SK-N-SH treated with all-trans-retinoic acid at 6 μM for 48 hours (cell line): Measurements from ENCODE around the gene GLDC.
"Not testable (repeated sequence)": the region's sequence is repeated elsewhere in the genome, so short reads cannot be mapped to it uniquely, and the experiment has no call there.

ENCODE experiments used
- ATAC-seq: fragments of 200-7000 bp; cut with Tn5 transposase; 3 replicates; pipeline ENCODE4 v1.9.1; 2020; ENCODE audit warnings: mild to moderate bottlenecking, moderate library complexity
- ARNTL ChIP-seq: fragments of 450-650 bp; formaldehyde crosslinking; IDR thresholded peaks from 2 replicates; pipeline ENCODE4 v1.5.0; 2020; ENCODE audit warnings: low read depth, mild to moderate bottlenecking, moderate library complexity, borderline replicate concordance
- CREB5 ChIP-seq: fragments of 250-450 bp; sonication (Bioruptor Pico); IDR thresholded peaks from 2 replicates; pipeline ENCODE4 v1.5.1; 2020; ENCODE audit warnings: low read depth, mild to moderate bottlenecking, moderate library complexity
- CSDC2 ChIP-seq: fragments of 250-450 bp; sonication (Bioruptor Pico); IDR thresholded peaks from 2 replicates; pipeline ENCODE4 v1.5.0; 2020; ENCODE audit warnings: mild to moderate bottlenecking, moderate library complexity
- GLIS3 ChIP-seq: fragments of 250-450 bp; sonication (Bioruptor Pico); IDR thresholded peaks from 2 replicates; pipeline ENCODE4 v1.5.0; 2020; ENCODE audit warnings: mild to moderate bottlenecking, moderate library complexity
- ISL1 ChIP-seq: fragments of 250-450 bp; sonication (Bioruptor Pico); IDR thresholded peaks from 2 replicates; pipeline ENCODE4 v2.1.2; 2022; ENCODE audit warnings: mild to moderate bottlenecking, moderate library complexity
- OSR1 ChIP-seq: fragments of 250-450 bp; sonication (Bioruptor Pico); IDR thresholded peaks from 2 replicates; pipeline ENCODE4 v1.8.0; 2022; ENCODE audit warnings: moderate library complexity, mild to moderate bottlenecking, inconsistent platforms
- PPARA ChIP-seq: fragments of 250-450 bp; sonication (Bioruptor Pico); IDR thresholded peaks from 2 replicates; pipeline ENCODE4 v1.5.0; 2020; ENCODE audit warnings: mild to moderate bottlenecking, borderline replicate concordance
- RARB ChIP-seq: fragments of 250-450 bp; sonication (Bioruptor Pico); IDR thresholded peaks from 2 replicates; pipeline ENCODE4 v1.8.0; 2021; ENCODE audit warnings: mild to moderate bottlenecking, moderate library complexity
- SNAI2 ChIP-seq: fragments of 250-450 bp; sonication (Bioruptor Pico); IDR thresholded peaks from 2 replicates; pipeline ENCODE4 v1.5.0; 2020; ENCODE audit warnings: mild to moderate bottlenecking, moderate library complexity
- TCF4 ChIP-seq: fragments of 250-450 bp; sonication (Bioruptor Pico); IDR thresholded peaks from 2 replicates; pipeline ENCODE4 v1.8.0; 2021; ENCODE audit warnings: mild to moderate bottlenecking, moderate library complexity, borderline replicate concordance
- ZC3H10 ChIP-seq: fragments of 250-450 bp; sonication (Bioruptor Pico); IDR thresholded peaks from 2 replicates; pipeline ENCODE4 v1.5.1; 2021; ENCODE audit warnings: mild to moderate bottlenecking, moderate library complexity
- ZFP3 ChIP-seq: fragments of 250-450 bp; sonication (Bioruptor Pico); IDR thresholded peaks from 2 replicates; pipeline ENCODE4 v1.5.0; 2020; ENCODE audit warnings: mild to moderate bottlenecking, moderate library complexity
- ZFP30 ChIP-seq: fragments of 450-650 bp; formaldehyde crosslinking; IDR thresholded peaks from 2 replicates; pipeline ENCODE4 v1.5.0; 2022; ENCODE audit warnings: mild to moderate bottlenecking, moderate library complexity
- ZNF565 ChIP-seq: fragments of 450-650 bp; formaldehyde crosslinking; conservative IDR thresholded peaks from 2 replicates; pipeline ENCODE4 v1.5.0; 2020; ENCODE audit warnings: low read depth, mild to moderate bottlenecking, moderate library complexity
- ZNF70 ChIP-seq: fragments of 450-650 bp; formaldehyde crosslinking; IDR thresholded peaks from 2 replicates; pipeline ENCODE4 v1.5.0; 2020; ENCODE audit warnings: mild to moderate bottlenecking, moderate library complexity
- ZNF8 ChIP-seq: fragments of 450-650 bp; formaldehyde crosslinking; IDR thresholded peaks from 2 replicates; pipeline ENCODE4 v1.5.0; 2020; ENCODE audit warnings: mild to moderate bottlenecking, moderate library complexity
- TF ChIP-seq, protein P1 (sequence below): fragments of 250-450 bp; sonication (Bioruptor Pico); IDR thresholded peaks from 2 replicates; pipeline ENCODE4 v1.5.0; 2020; ENCODE audit warnings: mild to moderate bottlenecking, moderate library complexity
- TF ChIP-seq, protein P2 (sequence below): fragments of 250-450 bp; sonication (Bioruptor Pico); IDR thresholded peaks from 2 replicates; pipeline ENCODE4 v1.8.0; 2021; ENCODE audit warnings: low read depth, mild to moderate bottlenecking, moderate library complexity, borderline replicate concordance
- TF ChIP-seq, protein P3 (sequence below): fragments of 250-450 bp; sonication (Bioruptor Pico); IDR thresholded peaks from 2 replicates; pipeline ENCODE4 v1.8.0; 2020; ENCODE audit warnings: mild to moderate bottlenecking, moderate library complexity, borderline replicate concordance
- TF ChIP-seq, protein P4 (sequence below): fragments of 250-450 bp; sonication (Bioruptor Pico); IDR thresholded peaks from 2 replicates; pipeline ENCODE4 v1.5.1; 2021; ENCODE audit warnings: mild to moderate bottlenecking, moderate library complexity

Gene GLDC

DNA sequence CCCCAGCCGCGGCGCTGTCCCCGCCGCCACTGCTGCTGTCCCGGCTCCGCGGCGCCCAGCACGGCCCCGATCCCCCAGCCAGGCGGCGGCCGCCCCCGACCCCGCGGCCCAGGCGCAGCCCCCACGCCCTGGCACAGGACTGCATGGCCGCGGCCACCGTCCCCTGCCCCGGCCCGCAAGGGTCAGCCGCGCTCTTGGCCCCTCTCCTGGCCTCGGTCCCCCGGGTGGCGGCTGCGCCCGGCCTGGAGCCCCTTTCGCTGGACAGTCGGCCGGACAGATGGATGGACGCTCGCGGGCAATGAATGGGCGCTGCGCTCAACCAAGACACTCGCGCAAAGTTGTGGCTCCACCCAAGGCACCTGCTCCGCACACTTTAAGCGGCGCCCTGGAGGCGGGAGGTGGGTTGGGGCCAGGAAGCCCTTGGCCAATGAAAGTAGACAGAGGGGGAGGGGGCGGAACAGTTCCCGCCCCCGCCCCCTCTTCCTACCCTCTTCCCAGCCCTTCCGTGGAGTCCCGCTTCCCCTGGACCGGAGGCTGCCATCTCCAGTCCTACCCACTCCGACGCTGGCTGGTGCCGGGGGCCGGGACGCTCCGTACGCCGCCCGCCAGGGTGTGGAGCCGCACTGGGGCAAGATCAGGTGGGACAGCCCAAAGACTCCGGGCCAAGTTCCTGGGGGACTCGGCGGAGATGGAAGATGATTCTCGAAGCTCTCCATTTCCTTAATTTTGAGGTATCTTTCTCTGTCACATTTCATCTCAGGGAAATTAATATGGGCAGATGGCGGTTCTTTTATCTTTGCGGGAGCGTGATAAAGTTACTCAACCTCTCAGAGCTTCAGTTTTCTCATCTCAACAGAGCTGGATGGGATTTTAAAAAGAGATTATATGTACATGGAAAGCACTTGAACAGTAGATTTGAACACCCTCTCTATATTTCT, at the start of gene GLDC:
GLDC (minus strand) TSS at position 375 of the 938 bp plus-strand sequence; CDS start at position 145, 230 bp downstream.
- peak; percentile 89 for ATAC-seq
- TF ChIP-seq, protein P1, sequence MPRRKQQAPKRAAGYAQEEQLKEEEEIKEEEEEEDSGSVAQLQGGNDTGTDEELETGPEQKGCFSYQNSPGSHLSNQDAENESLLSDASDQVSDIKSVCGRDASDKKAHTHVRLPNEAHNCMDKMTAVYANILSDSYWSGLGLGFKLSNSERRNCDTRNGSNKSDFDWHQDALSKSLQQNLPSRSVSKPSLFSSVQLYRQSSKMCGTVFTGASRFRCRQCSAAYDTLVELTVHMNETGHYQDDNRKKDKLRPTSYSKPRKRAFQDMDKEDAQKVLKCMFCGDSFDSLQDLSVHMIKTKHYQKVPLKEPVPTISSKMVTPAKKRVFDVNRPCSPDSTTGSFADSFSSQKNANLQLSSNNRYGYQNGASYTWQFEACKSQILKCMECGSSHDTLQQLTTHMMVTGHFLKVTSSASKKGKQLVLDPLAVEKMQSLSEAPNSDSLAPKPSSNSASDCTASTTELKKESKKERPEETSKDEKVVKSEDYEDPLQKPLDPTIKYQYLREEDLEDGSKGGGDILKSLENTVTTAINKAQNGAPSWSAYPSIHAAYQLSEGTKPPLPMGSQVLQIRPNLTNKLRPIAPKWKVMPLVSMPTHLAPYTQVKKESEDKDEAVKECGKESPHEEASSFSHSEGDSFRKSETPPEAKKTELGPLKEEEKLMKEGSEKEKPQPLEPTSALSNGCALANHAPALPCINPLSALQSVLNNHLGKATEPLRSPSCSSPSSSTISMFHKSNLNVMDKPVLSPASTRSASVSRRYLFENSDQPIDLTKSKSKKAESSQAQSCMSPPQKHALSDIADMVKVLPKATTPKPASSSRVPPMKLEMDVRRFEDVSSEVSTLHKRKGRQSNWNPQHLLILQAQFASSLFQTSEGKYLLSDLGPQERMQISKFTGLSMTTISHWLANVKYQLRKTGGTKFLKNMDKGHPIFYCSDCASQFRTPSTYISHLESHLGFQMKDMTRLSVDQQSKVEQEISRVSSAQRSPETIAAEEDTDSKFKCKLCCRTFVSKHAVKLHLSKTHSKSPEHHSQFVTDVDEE (CRISPR knock-in tag), result no peak
- TF ChIP-seq CSDC2 (CRISPR knock-in tag) (no peak), ZNF70 (CRISPR knock-in tag) (no peak)

DNA sequence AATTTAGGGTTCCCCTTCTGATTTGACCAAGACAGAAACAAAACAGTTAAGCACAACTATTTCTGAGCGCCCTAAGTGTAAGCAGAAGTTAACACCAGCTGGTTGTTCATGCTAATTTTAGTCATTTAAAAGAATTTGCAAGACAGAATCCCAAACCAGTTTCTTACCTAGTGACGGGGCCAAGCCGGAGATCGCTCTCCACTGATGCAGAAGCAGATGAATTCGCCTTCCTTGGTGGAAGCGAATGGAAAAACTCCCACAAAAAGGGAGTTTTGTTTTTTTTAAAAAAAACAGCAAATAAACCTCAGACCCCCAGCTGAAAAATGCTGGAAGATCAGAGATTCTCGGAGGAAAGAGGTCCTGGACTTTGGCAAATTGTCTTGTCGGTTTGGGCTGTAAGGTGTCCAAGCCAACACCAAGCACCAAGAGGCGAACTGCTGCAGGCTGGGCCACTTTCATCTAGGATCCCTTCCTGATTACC, 47.4 kb upstream of the GLDC start:
- ATAC-seq, result no peak

DNA sequence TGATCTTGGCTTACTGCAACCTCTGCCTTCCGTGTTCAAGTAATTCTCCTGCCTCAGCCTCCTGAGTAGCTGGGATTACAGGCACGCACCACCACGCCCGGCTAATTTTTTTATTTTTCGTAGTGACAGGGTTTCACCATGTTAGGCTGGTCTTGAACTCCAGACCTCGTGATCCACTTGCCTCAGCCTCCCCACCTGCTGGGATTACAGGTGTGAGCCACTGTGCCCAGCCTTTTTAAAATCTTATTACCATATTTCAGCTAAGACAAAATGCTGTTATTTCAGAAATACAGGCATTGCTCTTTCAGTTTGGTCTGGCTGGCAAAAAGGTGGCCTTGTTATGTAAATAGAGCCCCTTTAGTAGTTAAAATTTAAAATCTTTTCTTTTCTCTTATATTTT, 46.9 kb upstream of the GLDC start:
- TF ChIP-seq, protein P1 (CRISPR knock-in tag), result no peak
- no peak for TF ChIP-seq CSDC2 (CRISPR knock-in tag)
- TF ChIP-seq, protein P2, sequence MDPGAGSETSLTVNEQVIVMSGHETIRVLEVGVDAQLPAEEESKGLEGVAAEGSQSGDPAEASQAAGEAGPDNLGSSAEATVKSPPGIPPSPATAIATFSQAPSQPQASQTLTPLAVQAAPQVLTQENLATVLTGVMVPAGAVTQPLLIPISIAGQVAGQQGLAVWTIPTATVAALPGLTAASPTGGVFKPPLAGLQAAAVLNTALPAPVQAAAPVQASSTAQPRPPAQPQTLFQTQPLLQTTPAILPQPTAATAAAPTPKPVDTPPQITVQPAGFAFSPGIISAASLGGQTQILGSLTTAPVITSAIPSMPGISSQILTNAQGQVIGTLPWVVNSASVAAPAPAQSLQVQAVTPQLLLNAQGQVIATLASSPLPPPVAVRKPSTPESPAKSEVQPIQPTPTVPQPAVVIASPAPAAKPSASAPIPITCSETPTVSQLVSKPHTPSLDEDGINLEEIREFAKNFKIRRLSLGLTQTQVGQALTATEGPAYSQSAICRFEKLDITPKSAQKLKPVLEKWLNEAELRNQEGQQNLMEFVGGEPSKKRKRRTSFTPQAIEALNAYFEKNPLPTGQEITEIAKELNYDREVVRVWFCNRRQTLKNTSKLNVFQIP, result no peak
- no peak for TF ChIP-seq TCF4 (CRISPR knock-in tag)
- TF ChIP-seq OSR1 (CRISPR knock-in tag), result no peak
- no peak for TF ChIP-seq ZNF565 (CRISPR knock-in tag)
- no peak for TF ChIP-seq ZFP30
- no peak for TF ChIP-seq ZNF70 (CRISPR knock-in tag)
- no peak for TF ChIP-seq PPARA (CRISPR knock-in tag)
- no peak for TF ChIP-seq GLIS3 (CRISPR knock-in tag)
- no peak for TF ChIP-seq ISL1 (CRISPR knock-in tag)
- TF ChIP-seq SNAI2 (CRISPR knock-in tag), result no peak
- TF ChIP-seq RARB (CRISPR knock-in tag), result no peak
- ATAC-seq, result no peak

More for the DNA sequence above, 47.4 kb upstream of the GLDC start:
- no peak for TF ChIP-seq ZC3H10 (CRISPR knock-in tag)
- no peak for TF ChIP-seq SNAI2 (CRISPR knock-in tag)
- TF ChIP-seq ZNF8 (CRISPR knock-in tag), result no peak
- no peak for TF ChIP-seq ZNF565 (CRISPR knock-in tag)
- no peak for TF ChIP-seq CSDC2 (CRISPR knock-in tag)

DNA sequence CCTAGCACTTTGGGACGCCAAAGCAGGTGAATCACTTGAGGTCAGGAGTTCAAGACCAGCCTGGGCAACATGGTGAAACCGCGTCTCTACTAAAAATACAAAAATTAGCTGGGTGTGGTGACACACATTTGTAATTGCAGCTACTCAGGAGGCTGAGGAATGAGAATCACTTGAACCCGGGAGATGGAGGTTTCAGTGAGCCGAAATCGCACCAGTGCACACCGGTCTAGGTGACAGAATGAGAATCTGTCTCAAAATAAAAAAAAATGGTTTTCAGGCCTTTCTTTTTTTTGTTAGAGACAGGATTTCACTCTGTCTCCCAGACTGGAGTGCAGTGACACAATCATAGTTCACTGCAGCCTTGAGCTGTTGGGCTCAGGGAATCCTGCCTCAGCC, 45.1 kb upstream of the GLDC start:
- not testable (repeated sequence) for ATAC-seq

GRCh38 chr9:6689893-6690674, 44.6 kb upstream of the GLDC start:
- ATAC-seq, result no peak
- no peak for TF ChIP-seq ZC3H10 (CRISPR knock-in tag)
- TF ChIP-seq CREB5 (CRISPR knock-in tag), result no peak
- TF ChIP-seq GLIS3 (CRISPR knock-in tag), result no peak
- TF ChIP-seq ZFP3 (CRISPR knock-in tag), result no peak
- TF ChIP-seq, protein P3, sequence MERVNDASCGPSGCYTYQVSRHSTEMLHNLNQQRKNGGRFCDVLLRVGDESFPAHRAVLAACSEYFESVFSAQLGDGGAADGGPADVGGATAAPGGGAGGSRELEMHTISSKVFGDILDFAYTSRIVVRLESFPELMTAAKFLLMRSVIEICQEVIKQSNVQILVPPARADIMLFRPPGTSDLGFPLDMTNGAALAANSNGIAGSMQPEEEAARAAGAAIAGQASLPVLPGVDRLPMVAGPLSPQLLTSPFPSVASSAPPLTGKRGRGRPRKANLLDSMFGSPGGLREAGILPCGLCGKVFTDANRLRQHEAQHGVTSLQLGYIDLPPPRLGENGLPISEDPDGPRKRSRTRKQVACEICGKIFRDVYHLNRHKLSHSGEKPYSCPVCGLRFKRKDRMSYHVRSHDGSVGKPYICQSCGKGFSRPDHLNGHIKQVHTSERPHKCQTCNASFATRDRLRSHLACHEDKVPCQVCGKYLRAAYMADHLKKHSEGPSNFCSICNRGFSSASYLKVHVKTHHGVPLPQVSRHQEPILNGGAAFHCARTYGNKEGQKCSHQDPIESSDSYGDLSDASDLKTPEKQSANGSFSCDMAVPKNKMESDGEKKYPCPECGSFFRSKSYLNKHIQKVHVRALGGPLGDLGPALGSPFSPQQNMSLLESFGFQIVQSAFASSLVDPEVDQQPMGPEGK (CRISPR knock-in tag), result no peak
- no peak for TF ChIP-seq RARB (CRISPR knock-in tag)
- no peak for TF ChIP-seq ARNTL (CRISPR knock-in tag)
- TF ChIP-seq, protein P4, sequence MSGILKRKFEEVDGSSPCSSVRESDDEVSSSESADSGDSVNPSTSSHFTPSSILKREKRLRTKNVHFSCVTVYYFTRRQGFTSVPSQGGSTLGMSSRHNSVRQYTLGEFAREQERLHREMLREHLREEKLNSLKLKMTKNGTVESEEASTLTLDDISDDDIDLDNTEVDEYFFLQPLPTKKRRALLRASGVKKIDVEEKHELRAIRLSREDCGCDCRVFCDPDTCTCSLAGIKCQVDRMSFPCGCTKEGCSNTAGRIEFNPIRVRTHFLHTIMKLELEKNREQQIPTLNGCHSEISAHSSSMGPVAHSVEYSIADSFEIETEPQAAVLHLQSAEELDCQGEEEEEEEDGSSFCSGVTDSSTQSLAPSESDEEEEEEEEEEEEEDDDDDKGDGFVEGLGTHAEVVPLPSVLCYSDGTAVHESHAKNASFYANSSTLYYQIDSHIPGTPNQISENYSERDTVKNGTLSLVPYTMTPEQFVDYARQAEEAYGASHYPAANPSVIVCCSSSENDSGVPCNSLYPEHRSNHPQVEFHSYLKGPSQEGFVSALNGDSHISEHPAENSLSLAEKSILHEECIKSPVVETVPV, result no peak
- TF ChIP-seq OSR1 (CRISPR knock-in tag), result no peak
